Astrocyte (in vitro differentiated cells and primary cell): ENCODE measurements around the gene PLA2G2F.

ENCODE experiments used
- CTCF ChIP-seq: IDR thresholded peaks from 2 replicates; pipeline ENCODE4 v1.5.1; 2011; ENCODE audit warnings: low read depth, mild to moderate bottlenecking, inconsistent platforms, low read length, moderate library complexity; ENCODE audit not compliant: insufficient read depth
- EZH2 ChIP-seq: IDR thresholded peaks from 2 replicates; pipeline ENCODE4 v1.6.1; 2012; ENCODE audit warnings: mild to moderate bottlenecking, low read length, inconsistent platforms; ENCODE audit not compliant: insufficient read depth

DNA sequence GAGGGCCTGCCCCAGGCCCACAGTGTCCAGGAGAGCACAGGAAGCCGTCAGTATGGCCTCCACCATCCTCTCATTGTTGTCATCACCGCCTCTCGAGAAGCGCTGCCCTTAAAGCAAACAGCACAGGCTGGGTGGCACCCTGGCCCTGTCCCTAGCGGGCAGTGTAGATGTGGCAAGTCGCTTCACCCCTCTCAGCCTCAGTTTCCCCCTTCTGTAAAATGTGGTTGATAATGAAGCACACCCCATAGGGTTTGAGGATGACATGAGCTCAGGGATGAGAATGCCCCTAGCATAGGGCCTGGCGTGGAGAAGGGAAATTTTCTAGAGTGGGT, 13.4 kb downstream of the PLA2G2F start:
- TF ChIP-seq CTCF, result peak; percentile 0
- no peak for TF ChIP-seq EZH2
